AG04449 (cell line): ENCODE measurements around the gene SLIT3.

Experiments used
- CTCF ChIA-PET: fragments of 350-600 bp; formaldehyde crosslinking; extraction: SDS; loops from one replicate; lab custom pipeline; 2021; ENCODE audit warnings: antibody characterized with exemption; lab: Yijun Ruan, JAX
- POLR2A ChIA-PET: fragments of 400-600, 350-600 bp; formaldehyde crosslinking; extraction: SDS; loops from one replicate; lab custom pipeline; 2020; ENCODE audit warnings: antibody characterized with exemption, inconsistent platforms; lab: Yijun Ruan, JAX
- DNase-seq: peaks from one replicate; pipeline ENCODE4 v3.0.0-alpha.2; 2010; ENCODE audit warnings: low read depth, low spot score
- H3K4me3 ChIP-seq: 2 replicates; pipeline ENCODE4 v1.5.1; 2011; ENCODE audit warnings: low read depth, mild to moderate bottlenecking, control low read depth, low read length
- TF ChIP-seq, protein P1 (sequence below): IDR thresholded peaks from one replicate; pipeline ENCODE4 v1.5.1; 2011; ENCODE audit warnings: mild to moderate bottlenecking, moderate library complexity, low read length, control low read depth, inconsistent platforms; ENCODE audit not compliant: insufficient read depth; ENCODE audit errors: missing control alignments

SLIT3 gene

DNA sequence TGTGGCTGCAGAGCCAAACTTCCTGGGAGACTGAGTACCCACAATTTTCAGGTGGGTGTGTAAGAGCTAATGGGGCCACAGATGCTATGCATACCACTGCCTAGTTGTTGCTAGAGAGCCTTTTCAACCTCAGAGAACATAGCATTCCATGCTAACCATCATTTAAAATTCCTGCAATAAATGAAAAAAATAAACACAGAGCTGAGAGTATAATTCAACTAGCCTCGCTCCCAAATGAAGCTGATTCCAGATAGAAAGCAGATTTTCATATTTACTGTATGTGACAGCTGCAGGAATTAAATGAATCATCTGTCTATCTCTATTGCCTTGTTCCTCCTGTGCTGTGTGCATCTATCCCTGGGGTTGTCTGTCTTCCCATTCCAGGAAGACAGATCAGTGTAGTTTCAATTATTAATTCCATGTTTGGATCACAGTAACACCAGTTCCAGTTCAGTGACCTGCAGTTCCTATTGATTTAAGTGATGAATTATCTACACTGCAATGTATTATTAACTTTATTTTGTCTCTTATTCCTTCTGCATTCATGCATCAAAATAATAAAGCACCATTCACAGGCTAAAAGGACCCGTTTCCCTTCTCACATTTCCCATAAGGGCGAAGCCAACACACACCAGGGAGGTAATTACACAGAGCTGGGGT, 324.5 kb downstream of the SLIT3 start:
- TF ChIP-seq, protein P1, sequence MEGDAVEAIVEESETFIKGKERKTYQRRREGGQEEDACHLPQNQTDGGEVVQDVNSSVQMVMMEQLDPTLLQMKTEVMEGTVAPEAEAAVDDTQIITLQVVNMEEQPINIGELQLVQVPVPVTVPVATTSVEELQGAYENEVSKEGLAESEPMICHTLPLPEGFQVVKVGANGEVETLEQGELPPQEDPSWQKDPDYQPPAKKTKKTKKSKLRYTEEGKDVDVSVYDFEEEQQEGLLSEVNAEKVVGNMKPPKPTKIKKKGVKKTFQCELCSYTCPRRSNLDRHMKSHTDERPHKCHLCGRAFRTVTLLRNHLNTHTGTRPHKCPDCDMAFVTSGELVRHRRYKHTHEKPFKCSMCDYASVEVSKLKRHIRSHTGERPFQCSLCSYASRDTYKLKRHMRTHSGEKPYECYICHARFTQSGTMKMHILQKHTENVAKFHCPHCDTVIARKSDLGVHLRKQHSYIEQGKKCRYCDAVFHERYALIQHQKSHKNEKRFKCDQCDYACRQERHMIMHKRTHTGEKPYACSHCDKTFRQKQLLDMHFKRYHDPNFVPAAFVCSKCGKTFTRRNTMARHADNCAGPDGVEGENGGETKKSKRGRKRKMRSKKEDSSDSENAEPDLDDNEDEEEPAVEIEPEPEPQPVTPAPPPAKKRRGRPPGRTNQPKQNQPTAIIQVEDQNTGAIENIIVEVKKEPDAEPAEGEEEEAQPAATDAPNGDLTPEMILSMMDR: no peak

DNA sequence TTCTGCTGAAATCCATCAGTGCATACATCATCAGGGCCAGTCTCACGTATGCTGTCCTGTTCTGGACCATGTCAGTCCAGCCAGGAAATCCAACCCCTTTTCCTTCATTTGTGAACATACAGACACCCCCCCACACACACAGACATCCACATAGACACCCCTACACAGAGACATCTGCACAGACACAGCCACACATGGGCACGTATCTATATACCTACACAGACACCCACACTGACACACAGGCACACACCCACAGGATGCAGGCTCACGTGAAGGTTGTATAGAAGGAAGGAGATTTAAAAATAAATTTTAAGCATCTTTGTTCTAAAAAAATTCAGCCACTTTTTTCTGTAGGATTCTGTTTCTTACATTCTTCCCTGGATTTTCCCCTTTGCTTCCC, 325.6 kb downstream of the SLIT3 start:
- no peak for DNase-seq
- TF ChIP-seq, protein P1: no peak
- CTCF ChIA-PET: interaction anchor here (1.0 to 1.9 kb wide), 4 partner anchors 10 to 605 kb away, joined by 3 to 17 read pairs (median 4); no protein-coding TSS in a partner anchor
- POLR2A ChIA-PET: no interaction called here
- H3K4me3 ChIP-seq: no peak overlapping the region

More for the DNA sequence above, 324.5 kb downstream of the SLIT3 start:
- peak; percentile 75 for DNase-seq
- ChIA-PET POLR2A (interaction anchor here (0.7 to 1.4 kb wide), 3 partner anchors 29 to 374 kb away, joined by 3 to 4 read pairs (median 3); no protein-coding TSS in a partner anchor), CTCF (interaction anchor here (0.7 to 1.9 kb wide), 4 partner anchors 11 to 604 kb away, joined by 3 to 17 read pairs (median 4); no protein-coding TSS in a partner anchor)
- no peak overlapping the region for H3K4me3 ChIP-seq

DNA sequence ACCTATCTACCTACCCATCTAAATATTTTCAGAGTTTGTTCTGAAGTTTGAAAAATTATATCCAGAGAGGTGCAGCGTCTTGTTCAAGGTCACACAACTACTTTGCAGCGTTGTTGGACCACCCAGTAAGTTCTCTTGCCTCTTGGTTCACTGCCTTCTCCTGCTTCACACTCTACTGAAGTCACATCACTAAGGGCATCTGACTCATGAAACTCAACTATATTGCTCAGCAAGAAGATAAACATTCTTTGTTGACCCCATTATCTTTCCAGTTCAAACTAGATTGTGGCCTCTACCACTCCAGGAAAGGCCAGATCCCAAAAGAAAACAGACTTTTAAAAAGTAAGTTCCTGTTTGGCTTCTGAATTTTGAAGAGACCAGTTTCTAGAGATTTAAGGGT, 326.9 kb downstream of the SLIT3 start:
- CTCF ChIA-PET: interaction anchor here (1.0 to 2.3 kb wide), 3 partner anchors 12 to 328 kb away, joined by 3 to 8 read pairs (median 3); partner anchors contain the start of gene SLIT3
- H3K4me3 ChIP-seq: no peak overlapping the region
- DNase-seq: no peak
- POLR2A ChIA-PET: no interaction called here
- TF ChIP-seq, protein P1: no peak

DNA sequence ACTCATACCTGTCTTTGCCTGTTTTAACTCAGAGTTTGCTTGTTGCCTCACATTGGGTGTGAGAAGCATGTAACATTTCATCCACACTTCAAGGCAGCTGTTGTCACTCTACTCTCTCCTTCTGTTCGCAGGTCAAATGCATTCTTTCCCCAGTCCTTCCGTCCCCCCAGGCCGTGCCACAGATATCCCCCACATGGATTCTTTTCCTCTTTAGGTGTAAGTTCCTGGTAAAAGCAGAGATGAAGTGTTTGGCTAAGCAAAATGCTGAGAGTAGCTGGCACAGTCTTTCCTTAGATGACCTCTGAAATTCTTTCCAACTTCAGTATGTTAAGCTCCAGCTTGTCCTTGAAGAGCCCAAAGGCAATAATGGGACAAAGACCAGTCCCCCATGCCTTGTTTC, 328.2 kb downstream of the SLIT3 start:
- TF ChIP-seq, protein P1: no peak
- no peak for DNase-seq
- ChIA-PET CTCF (interaction anchor here (1.3 to 2.3 kb wide), 2 partner anchors 15 to 329 kb away, joined by 8 read pairs; partner anchors contain the start of gene SLIT3), POLR2A (no interaction called here)
- no peak overlapping the region for H3K4me3 ChIP-seq

DNA sequence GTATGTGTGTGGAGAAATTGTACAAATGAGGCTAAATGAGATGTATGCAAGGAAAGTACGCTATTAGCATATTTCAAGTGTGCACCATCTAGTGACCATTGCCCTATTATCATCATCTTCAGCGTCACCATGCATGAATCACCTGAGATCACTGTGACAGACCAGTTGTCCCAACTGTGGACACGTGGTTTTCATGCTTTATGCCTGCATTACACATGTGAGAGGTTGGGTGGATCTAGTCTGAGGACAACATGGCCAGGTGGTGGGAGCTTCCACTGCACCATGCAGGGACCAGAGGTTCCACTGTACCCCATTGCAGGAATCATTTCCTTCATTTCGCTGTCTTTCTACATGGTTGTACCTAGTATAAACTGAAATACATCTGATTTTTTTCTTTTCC, 329.8 kb downstream of the SLIT3 start:
- CTCF ChIA-PET: interaction anchor here (3.2 kb wide), 1 partner anchor 16 kb away, joined by 10 read pairs; no protein-coding TSS in a partner anchor
- TF ChIP-seq, protein P1: no peak
- no peak for DNase-seq
- POLR2A ChIA-PET: no interaction called here
- no peak overlapping the region for H3K4me3 ChIP-seq

DNA sequence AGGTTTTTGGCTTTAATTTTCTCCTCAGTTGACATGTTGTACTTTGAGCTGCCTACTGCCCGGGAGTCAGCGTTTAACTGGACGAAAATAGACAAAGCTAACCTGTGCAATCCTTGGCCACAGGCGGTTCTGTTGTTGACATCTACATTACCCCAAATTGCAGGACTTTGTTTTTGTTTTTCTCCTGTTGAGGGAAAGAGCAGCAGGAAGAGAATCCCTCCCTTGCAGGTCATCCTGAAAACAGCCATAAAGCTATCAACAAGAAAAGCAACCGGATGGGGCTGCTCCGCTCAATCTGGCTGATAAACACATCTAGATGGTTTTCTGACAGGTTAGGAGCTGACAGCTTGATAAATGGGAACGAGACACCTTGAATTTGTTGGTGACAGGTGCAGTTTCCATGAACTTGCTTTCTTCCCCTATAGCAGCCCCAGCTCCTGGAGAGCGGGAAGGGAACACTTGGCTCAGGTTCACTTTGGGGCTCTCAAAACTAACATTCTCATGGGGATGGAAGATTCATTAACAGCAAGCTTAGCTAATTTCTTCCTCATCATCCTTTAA, 331.5 kb downstream of the SLIT3 start:
- CTCF ChIA-PET: interaction anchor here (1.5 to 3.2 kb wide), 2 partner anchors 18 to 23 kb away, joined by 4 to 10 read pairs; no protein-coding TSS in a partner anchor
- no peak for DNase-seq
- no peak overlapping the region for H3K4me3 ChIP-seq
- POLR2A ChIA-PET: no interaction called here
- TF ChIP-seq, protein P1: no peak
